ENCODE data around the gene ORAI3.

The ORAI3 gene

GRCh38 chr16:30922960-30923535 lies 25.8 kb upstream of the ORAI3 start:
- DNase-seq (ENCODE audit: low spot score), result peak; percentile 96
- in situ Hi-C loops (cut with MboI; ENCODE audit: low sequenced_read_pairs, unreplicated experiment), result no loop called here
- TF ChIP-seq CTCF (IDR thresholded peaks at IDR 0.05; ENCODE audit: borderline replicate concordance, control extremely low read depth, extremely low read depth, insufficient read depth, missing control alignments), result no peak

GRCh38 chr16:30923554-30924075 lies 25.3 kb upstream of the ORAI3 start, which contains the start of gene FBXL19:
Gene FBXL19 (plus strand): TSS chr16:30923572. CDS start chr16:30925755, 2,183 bp downstream.
- DNase-seq (ENCODE audit: low spot score), result no peak
- no peak for TF ChIP-seq CTCF (IDR thresholded peaks at IDR 0.05; ENCODE audit: borderline replicate concordance, control extremely low read depth, extremely low read depth, insufficient read depth, missing control alignments)
- in situ Hi-C loops (cut with MboI; ENCODE audit: low sequenced_read_pairs, unreplicated experiment), result no loop called here

- DNase-seq (ENCODE audit: low spot score), result peak; percentile 62
- in situ Hi-C loops (cut with MboI; ENCODE audit: low sequenced_read_pairs, unreplicated experiment), result no loop called here
- no peak for TF ChIP-seq CTCF (IDR thresholded peaks at IDR 0.05; ENCODE audit: borderline replicate concordance, control extremely low read depth, extremely low read depth, insufficient read depth, missing control alignments)
These were observed 24.6 kb upstream of the ORAI3 start for GRCh38 chr16:30924076-30924912.

- TF ChIP-seq CTCF (IDR thresholded peaks at IDR 0.05; ENCODE audit: borderline replicate concordance, control extremely low read depth, extremely low read depth, insufficient read depth, missing control alignments), result no peak
- in situ Hi-C loops (cut with MboI; ENCODE audit: low sequenced_read_pairs, unreplicated experiment), result no loop called here
- DNase-seq (ENCODE audit: low spot score), result no peak
These were observed 23.8 kb upstream of the ORAI3 start for GRCh38 chr16:30924913-30925631.

GRCh38 chr16:30925632-30925987 lies 23.3 kb upstream of the ORAI3 start:
- in situ Hi-C loops (cut with MboI; ENCODE audit: low sequenced_read_pairs, unreplicated experiment), result no loop called here
- no peak for DNase-seq (ENCODE audit: low spot score)
- TF ChIP-seq CTCF (IDR thresholded peaks at IDR 0.05; ENCODE audit: borderline replicate concordance, control extremely low read depth, extremely low read depth, insufficient read depth, missing control alignments), result no peak

GRCh38 chr16:30925995-30926811 lies 22.7 kb upstream of the ORAI3 start:
- in situ Hi-C loops (cut with MboI; ENCODE audit: low sequenced_read_pairs, unreplicated experiment), result no loop called here

More at GRCh38 chr16:30925995-30926811, 22.7 kb upstream of the ORAI3 start:
- no peak for TF ChIP-seq CTCF (IDR thresholded peaks at IDR 0.05; ENCODE audit: borderline replicate concordance, control extremely low read depth, extremely low read depth, insufficient read depth, missing control alignments)
- no peak for DNase-seq (ENCODE audit: low spot score)
